OCI-LY7 (cell line): ENCODE data around the gene SLC44A3.

Experiments
- EZH2phosphoT487 ChIP-seq: fragments of 200-600 bp; sonication (generic); IDR thresholded peaks from 2 replicates; pipeline ENCODE4 v1.6.1; 2018; ENCODE audit warnings: low read depth, borderline replicate concordance, mild to moderate bottlenecking, mixed run types, antibody characterized with exemption, low read length, moderate library complexity, mixed read lengths
- TF ChIP-seq, protein P1 (sequence below): fragments of 200-600 bp; sonication (generic); conservative IDR thresholded peaks from 2 replicates; pipeline ENCODE4 v1.5.1; 2014; ENCODE audit warnings: mild to moderate bottlenecking, antibody characterized with exemption, low read length, moderate library complexity, mixed read lengths

DNA sequence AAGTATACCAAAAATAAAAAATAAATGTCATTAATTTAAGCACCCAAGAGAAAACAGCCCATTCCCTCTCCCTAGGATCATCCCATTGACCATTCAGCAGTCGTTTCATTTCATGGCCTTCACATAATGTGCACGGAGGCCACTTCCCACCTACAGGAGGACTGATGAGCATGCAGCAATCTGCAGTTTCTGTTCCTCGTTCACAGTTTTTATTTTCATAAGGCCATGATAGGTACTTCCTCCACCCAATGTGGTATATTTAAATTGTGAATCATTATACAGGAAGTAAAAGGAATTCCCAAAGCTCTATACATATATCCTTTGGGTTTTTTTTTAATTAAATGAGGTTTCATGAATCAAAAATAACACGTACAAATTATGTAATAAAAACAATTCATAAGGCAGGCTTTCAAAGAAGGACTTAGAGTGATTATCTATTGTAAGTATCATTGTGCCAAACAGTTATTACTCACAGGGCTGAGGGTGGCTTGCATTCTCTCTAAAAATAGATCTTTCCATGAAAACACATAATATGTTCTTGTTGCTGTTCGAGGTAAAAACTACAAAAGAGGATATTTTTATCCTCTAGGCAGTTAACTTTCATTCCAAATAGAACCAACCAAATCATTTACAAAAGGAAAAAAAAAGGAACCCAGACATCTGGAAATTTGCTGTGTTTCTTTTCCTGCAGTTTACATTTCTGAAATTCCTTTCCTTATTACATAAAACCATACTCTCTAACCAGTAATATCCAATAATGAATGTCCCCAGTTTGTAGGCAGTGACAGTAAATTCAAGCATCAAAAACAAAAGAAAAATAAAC lies 27.5 kb upstream of the SLC44A3 start:
- TF ChIP-seq, protein P1, sequence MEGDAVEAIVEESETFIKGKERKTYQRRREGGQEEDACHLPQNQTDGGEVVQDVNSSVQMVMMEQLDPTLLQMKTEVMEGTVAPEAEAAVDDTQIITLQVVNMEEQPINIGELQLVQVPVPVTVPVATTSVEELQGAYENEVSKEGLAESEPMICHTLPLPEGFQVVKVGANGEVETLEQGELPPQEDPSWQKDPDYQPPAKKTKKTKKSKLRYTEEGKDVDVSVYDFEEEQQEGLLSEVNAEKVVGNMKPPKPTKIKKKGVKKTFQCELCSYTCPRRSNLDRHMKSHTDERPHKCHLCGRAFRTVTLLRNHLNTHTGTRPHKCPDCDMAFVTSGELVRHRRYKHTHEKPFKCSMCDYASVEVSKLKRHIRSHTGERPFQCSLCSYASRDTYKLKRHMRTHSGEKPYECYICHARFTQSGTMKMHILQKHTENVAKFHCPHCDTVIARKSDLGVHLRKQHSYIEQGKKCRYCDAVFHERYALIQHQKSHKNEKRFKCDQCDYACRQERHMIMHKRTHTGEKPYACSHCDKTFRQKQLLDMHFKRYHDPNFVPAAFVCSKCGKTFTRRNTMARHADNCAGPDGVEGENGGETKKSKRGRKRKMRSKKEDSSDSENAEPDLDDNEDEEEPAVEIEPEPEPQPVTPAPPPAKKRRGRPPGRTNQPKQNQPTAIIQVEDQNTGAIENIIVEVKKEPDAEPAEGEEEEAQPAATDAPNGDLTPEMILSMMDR = peak; percentile 46
- no peak for TF ChIP-seq EZH2phosphoT487
